IPS DF 4.7 (cell line): ENCODE results near the gene ZMPSTE24.
"Not testable (repeated sequence)": the region's sequence is repeated elsewhere in the genome, so short reads cannot be mapped to it uniquely, and the experiment has no call there.

Experiments used
- DNase-seq: peaks from one replicate; pipeline ENCODE4 v3.0.0-alpha.2; 2013; ENCODE audit warnings: low spot score; ENCODE audit errors: extremely low read depth

The ZMPSTE24 gene

DNA sequence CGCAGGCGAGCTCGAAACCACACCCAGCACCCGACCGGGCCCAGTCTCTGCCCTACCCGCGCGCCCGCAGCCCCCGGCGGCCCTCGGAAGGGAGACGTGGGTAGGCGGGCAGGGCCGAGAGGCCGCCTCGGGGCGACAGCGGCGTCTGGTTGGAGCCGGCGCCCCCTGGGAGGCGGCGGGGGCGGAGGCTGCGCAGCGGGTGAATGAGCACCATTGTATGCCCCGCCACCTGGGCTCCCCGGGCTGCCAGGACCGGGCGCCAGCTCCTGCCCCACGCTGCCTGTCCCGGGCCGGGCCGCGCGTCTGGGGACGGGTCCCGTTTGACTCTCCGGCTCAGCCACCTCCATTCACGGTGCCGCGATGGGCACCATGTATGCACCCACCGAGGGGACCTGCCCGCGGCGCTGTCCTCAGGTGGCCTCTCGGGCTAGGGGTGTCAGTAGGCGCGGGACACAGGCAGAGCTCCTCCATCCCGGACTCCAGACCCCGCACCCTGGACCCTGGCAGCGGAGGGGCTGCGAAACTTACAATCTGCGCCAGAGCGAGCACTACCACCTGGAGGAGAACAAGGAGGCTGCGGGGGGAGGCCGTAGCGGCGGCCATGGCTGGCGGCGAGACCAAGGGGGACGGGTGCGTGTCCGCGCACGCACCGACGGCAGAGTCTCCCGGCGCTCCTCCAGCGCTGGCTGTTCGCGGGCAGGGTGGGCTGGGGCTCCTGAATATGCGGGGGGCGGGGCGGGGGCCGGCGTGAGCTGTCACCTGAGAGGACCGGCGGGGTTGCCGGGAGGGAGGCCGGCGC is 58.8 kb downstream of the ZMPSTE24 start, which contains the start of gene COL9A2:
Gene COL9A2 (minus strand): TSS at position 692 of the 799 bp plus-strand sequence. CDS start 89 bp downstream, at position 603.
- DNase-seq: no peak

DNA sequence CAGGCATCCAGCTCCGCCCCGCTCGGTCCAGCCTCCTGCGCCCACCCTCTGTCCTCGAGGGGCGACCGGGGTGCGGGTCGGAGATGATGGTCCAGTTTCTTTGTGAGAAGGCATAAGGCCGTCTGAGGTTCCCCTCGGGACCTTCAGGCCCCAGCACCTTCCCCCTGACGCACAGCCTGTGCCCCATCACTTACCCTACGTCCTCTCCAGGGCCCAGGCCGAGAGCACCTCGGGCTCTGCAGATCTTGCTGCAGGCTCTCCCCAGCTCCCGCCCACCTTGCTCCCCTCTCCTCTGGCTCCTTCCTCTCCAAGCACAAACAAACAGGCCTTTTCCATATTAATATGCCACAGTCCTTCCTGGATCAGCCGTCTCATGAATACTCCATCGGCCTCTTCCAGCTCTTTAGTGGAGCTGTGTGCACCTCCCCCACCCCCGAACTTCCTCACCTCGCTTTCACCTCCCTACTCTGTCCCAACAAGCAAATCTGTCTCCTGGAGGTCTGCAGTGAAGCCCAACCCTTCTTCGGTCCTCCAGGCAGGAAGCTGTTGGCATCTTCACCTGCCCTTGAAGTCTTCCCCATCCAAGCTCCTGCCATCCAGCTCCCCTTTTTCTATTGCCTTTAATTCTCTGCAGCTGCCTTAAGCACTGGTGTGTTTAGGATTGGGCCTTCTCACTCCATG is 59.5 kb downstream of the ZMPSTE24 start:
- DNase-seq: no peak

DNA sequence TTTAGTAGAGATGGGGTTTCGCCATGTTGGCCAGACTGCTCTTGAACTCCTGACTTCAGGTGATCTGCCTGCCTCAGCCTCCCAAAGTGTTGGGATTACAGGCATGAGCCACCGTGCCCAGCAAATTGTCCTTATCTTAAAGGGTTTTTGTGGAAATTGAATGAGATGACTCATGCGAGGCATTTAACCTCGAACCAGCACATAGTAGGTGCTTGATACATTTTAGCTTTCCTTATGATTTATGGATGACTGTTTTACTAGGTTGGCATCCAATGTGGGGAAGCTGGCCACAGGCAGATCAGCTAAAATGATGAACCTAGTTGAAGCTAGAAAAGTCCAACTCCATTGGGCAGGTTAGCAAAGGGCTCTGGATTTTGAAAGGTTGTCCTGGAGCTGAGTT is 60.4 kb downstream of the ZMPSTE24 start:
- no peak for DNase-seq

DNA sequence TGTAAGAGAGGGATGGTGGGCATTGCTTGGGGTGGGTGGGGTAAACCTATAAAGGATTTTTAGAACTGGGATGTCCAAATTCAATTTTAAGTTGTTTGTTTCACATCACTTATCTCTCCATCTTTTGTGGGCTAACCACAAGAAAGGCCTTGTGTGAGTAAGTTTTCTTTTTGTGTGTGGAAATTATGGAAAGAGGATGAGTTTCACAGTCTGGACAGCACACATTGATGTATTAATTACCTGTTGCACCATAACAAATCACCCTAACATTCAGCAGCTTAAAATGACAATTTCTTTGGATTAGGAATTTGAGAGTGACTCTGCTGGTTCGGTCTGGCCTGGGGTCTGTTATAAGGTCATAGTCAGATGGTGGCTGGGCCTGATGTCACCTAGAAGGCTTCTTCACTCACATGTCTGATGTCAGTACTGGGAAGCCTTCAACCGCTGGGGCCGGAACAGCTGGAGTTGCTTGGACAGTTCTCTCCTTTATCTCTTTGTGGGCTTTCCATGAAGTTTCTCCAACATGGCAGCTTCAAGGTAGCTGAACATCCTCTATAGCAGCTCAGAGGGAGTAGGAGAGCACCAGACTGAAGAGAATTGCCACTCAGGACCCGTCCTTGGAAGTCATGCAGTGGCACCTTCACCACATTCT is 61.1 kb downstream of the ZMPSTE24 start:
- no peak for DNase-seq

DNA sequence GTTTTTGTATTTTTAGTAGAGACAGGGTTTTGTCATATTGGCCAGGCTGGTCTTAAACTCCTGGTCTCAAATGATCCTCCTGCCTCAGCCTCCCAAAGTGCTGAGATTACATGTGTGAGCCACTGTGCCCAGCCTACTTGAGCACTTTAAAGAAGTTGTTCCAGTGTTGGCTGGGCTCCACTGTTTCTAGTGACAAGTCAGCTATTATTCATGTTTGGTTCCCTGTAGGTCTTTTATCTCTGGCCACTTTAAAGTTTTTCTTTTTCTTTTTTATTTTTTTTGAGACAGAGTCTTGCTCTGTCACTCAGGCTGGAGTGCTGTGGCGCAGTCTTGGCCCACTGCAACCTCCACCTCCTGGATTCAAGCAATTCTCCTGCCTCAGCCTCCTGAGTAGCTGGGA is 73.4 kb downstream of the ZMPSTE24 start:
- DNase-seq: not testable (repeated sequence)

DNA sequence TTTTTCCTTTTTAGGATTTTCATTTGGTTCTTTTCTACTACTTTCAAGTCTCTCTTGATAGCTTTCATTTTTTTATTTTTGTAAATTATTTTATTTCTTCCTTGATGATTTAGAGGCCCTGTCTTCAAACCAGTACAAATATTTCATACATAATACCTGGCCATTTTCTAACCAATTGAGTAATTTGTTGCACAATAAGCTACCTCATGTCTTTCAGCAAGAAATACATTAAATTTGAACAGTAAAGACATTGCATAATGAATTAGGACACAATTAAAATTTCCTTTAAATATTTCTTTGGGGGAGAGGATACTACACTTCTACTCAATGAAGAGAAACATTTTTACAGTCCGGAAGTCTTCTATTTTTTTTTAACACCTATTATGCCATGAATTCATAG is 74.7 kb downstream of the ZMPSTE24 start:
- DNase-seq: no peak

DNA sequence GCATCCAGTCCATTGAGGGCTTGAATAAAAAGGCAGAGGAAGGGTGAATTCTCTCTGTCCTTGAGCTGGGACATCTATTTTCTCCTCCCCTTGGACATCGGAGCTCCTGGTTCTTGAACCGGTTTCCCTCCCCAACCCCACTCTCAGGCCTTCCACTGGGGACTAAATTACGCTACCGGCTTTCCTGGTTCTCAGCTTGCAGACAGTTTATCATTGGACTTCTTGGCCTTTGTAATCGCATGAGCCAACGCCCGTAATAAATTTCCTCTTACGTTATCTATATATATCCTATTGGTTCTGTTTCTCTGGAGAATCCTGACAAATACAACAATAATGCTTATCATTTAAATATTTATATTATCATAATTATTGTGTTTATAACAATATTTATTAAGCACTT is 79.4 kb downstream of the ZMPSTE24 start:
- DNase-seq: no peak

DNA sequence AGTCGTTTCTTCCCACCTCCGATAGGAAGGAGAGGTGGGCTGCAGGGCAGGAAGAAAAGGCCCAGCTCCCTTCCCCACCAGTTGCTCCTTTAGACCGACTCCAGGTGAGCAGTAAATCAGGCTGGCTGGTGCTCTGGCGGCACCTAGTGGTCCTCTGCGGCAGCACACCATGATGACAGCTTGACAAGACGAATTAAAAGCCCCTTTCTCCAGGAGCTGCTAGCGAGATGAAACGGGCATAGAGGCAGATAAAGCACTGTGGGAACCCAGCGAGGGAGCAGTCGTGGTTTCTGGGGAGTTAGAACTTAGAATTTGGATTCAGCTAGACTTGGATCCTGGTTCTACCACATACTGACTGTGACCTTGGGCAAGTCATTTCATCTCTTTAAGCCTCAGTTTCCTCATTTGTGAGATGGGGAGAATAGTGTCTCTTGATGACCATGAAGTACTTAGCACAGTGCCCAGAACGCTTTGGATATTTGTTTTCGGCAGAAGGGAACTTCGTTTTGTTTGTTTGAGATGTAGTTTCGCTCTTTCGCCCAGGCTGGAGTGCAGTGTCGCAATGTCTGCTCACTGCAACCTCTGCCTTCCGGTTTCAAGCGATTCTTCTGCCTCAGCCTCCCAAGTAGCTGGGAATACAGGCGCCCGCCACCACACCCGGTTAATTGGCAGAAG is 80.8 kb downstream of the ZMPSTE24 start:
- DNase-seq: peak; percentile 58

DNA sequence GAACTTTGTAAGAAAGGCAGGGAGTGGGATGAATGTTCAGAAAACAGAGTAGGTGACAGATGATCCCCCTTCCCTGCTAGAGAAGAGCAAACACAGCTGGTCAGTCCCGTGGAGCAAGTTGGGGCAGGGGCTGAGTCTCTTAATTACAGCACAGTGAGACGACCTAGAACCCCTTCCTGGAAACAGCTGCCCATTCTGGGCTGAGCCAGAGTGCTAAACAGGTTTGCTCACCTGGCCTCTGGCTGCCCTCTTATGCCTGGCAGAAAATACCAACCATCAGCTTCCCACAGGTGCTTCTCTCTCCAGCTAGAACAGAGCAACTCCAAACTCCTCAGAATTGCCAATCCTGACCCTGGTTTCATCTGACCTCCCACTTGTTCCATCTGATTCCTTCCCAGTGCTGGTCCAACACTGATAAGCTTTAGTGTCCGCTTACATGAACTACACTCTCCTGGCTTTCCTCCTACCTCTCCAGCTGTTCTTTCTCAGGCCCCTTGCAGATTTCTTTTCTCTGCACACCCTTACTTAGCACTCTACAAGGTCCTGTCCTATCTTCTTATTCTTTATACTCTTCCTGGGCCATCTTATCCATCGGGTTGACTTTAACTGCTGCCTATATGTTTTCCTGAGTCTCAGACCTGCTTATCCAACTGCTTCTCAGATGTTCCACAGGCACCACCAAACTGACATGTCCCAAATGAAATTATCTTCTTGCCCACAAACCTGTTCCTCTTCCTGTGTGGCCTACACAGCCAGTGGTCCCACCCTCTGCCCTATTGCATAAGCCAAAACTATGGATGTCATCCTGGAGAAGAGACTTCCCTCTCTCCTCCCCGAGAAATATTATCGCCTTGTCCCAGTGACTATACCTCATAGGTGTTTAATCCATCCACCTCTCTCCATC is 81.6 kb downstream of the ZMPSTE24 start:
- no peak for DNase-seq

DNA sequence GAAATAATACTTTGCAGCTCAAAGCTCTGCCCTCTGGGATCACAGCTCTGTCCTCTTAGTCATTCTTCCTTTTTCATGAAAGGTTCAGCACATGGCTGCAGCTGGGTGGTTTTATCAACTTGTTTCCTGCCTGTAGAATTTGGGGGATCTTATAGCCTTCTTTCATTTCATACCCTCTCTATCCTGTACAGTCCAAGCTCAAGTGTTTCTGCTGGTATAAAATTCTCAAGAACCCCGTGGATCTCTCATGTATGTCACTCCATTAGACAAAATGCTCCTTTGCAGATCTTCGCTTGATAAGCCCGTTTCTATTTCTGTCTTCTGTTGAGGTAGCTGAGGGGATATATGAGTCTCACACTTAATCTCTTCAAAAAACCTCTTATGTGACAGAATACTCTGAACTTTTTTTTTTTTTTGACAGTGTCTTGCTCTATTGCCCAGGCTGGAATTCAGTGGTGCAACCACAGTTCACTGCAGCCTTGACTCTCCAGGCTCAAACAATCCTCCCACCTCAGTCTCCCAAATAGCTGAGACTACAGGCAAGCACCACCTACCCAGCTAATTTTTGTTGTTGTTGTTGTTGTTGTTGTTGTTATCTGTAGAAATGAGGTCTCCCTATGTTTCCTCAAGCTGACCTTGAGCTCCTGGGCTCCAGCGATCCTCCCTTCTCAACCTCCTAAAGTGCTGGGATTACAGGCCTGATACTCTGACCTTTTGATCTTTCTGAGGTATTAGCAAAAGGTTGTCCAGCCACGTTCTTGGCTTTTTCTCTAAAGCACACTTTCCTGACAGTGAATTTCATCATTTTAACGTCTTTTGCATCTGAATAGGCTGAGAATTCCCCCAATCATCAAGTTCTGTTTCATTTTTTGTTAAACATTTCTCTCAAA is 83.7 kb downstream of the ZMPSTE24 start:
- no peak for DNase-seq

DNA sequence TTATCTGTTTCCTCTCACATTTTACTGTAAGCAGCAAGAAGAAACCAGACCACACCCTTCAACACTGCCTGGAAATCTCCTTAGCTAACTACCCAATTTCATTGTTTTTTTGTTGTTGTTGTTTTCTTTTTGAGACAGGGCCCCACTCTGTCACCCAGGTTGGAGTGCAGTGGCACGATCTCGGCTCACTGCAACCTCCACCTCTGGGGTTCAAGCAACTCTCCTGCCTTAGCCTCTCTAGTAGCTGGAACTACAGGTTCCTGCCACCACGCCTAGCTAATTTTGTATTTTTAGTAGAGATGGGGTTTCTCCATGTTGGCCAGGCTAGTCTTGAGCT is 84.3 kb downstream of the ZMPSTE24 start:
- DNase-seq: not testable (repeated sequence)
